GM12878 (cell line): ENCODE results near the gene RBM10. TPM values are rescaled to one million over a fixed set of nuclear protein-coding genes. Genes with fewer than 3 reads are reported as not detected.

Source experiments
- ATAC-seq: fragments of 200-7000 bp; cut with Tn5 transposase; 3 replicates; pipeline ENCODE4 v1.9.1; 2020; ENCODE audit warnings: mild to moderate bottlenecking, moderate library complexity
- BruUV-seq: library from RNA; stranded (reverse); fragments of 400-500 nt; replicated peaks from 2 replicates; lab custom pipeline; 2021; lab: Mats Ljungman, UMichigan
- CTCF ChIA-PET: fragments of 300-600 bp; sonication (Branson Sonifier 250); formaldehyde crosslinking; extraction: SDS; loops from one replicate; lab custom pipeline; 2021; ENCODE audit warnings: inconsistent platforms; lab: Yijun Ruan, JAX
- POLR2A ChIA-PET: fragments of 350-600 bp; formaldehyde crosslinking; extraction: SDS; loops from one replicate; lab custom pipeline; 2021; ENCODE audit warnings: inconsistent platforms; lab: Charles Lee
- RAD21 ChIA-PET: fragments of 300-600 bp; sonication (Branson Sonifier 250); formaldehyde crosslinking; loops from one replicate; lab custom pipeline; 2023; ENCODE audit warnings: antibody characterized with exemption; ENCODE audit not compliant: unreplicated experiment; lab: Charles Lee
- SMC1A ChIA-PET: fragments of 300-600 bp; sonication (Branson Sonifier 250); formaldehyde crosslinking; loops from one replicate; lab custom pipeline; 2023; ENCODE audit not compliant: unreplicated experiment, uncharacterized antibody; lab: Charles Lee
- DNase-seq: peaks from one replicate; pipeline ENCODE4 v3.0.0-alpha.2; 2011; ENCODE audit warnings: low read depth, low spot score
- FAIRE-seq: peaks from 3 replicates; lab custom pipeline; 2011; peaks lifted over from hg19 to GRCh38; lab: Jason Lieb, UNC
- H2AFZ ChIP-seq: 2 replicates; pipeline ENCODE4 v1.6.0; 2011; ENCODE audit warnings: low read depth, low read length, control low read depth; ENCODE audit not compliant: control insufficient read depth
- H3K27ac ChIP-seq: 2 replicates; pipeline ENCODE4 v1.5.1; 2011; ENCODE audit warnings: control low read depth; ENCODE audit not compliant: control insufficient read depth, insufficient read depth
- H3K27me3 ChIP-seq, 2 experiments: replicated peaks in 1 of 2; 2 replicates each; pipeline versions ENCODE4 v1.6.0 to v1.6.1; 2011; ENCODE audit warnings: low read length in 1 of 2; ENCODE audit not compliant: control insufficient read depth in 2 of 2, insufficient read depth in 2 of 2
- H3K36me3 ChIP-seq, 2 experiments: 2 replicates each; pipeline ENCODE4 v1.5.1; 2011; ENCODE audit warnings: low read length in 1 of 2; ENCODE audit not compliant: control insufficient read depth in 2 of 2, insufficient read depth in 2 of 2
- H3K4me1 ChIP-seq: 2 replicates; pipeline ENCODE4 v1.6.1; 2011; ENCODE audit warnings: mild to moderate bottlenecking, low read length, moderate library complexity, mixed read lengths; ENCODE audit not compliant: control insufficient read depth, insufficient read depth
- H3K4me2 ChIP-seq: 2 replicates; pipeline ENCODE4 v1.6.0; 2011; ENCODE audit warnings: control low read depth; ENCODE audit not compliant: control insufficient read depth, insufficient read depth
- H3K4me3 ChIP-seq: fragments of 200-600 bp; sonication (generic); 2 replicates; pipeline ENCODE4 v1.5.1; 2016
- H3K79me2 ChIP-seq: 2 replicates; pipeline ENCODE4 v1.6.0; 2011; ENCODE audit warnings: low read length; ENCODE audit not compliant: control insufficient read depth, insufficient read depth
- H3K9ac ChIP-seq: 2 replicates; pipeline ENCODE4 v1.8.0; 2011; ENCODE audit warnings: low read length, control low read depth, mixed read lengths; ENCODE audit not compliant: control insufficient read depth, insufficient read depth
- H3K9me3 ChIP-seq: replicated peaks from 3 replicates; pipeline ENCODE4 v1.5.1; 2011; ENCODE audit warnings: mild to moderate bottlenecking, low read length; ENCODE audit not compliant: control insufficient read depth, insufficient read depth
- H4K20me1 ChIP-seq: 2 replicates; pipeline ENCODE4 v1.6.0; 2011; ENCODE audit not compliant: control insufficient read depth, insufficient read depth
- BHLHE40 ChIP-seq, 2 experiments: fragments of 450-650 bp in 1 of 2; IDR thresholded peaks; 2 replicates each; pipeline ENCODE4 v1.6.1; 2011 to 2017; ENCODE audit warnings: low read depth in 2 of 2, borderline replicate concordance in 1 of 2, improper control_type of control experiment in 1 of 2, low read length in 1 of 2, mild to moderate bottlenecking in 1 of 2
- EP300 ChIP-seq, 2 experiments: fragments of 150-350 bp in 1 of 2; IDR thresholded peaks; 2 replicates each; pipeline ENCODE4 v1.6.1; 2011 to 2012; ENCODE audit warnings: low read depth in 2 of 2, low read length in 2 of 2, borderline replicate concordance in 1 of 2, improper control_type of control experiment in 1 of 2, inconsistent platforms in 1 of 2; ENCODE audit not compliant: control insufficient read depth in 1 of 2
- IKZF1 ChIP-seq: fragments of 450-650 bp; conservative IDR thresholded peaks from 2 replicates; pipeline ENCODE4 v1.6.1; 2017; ENCODE audit warnings: antibody characterized with exemption, mild to moderate bottlenecking
- IRF5 ChIP-seq: fragments of 450-650 bp; IDR thresholded peaks from 2 replicates; pipeline ENCODE4 v1.6.1; 2017; ENCODE audit warnings: borderline replicate concordance
- KAT2A ChIP-seq: conservative IDR thresholded peaks from 2 replicates; pipeline ENCODE4 v1.6.1; 2011; ENCODE audit warnings: low read depth, low read length; ENCODE audit not compliant: control insufficient read depth
- MTA2 ChIP-seq: fragments of 450-650 bp; IDR thresholded peaks from 2 replicates; pipeline ENCODE4 v1.6.1; 2016; ENCODE audit warnings: low read depth, mild to moderate bottlenecking, moderate library complexity
- NR2F1 ChIP-seq: fragments of 450-650 bp; conservative IDR thresholded peaks from 2 replicates; pipeline ENCODE4 v1.6.1; 2017; ENCODE audit warnings: mild to moderate bottlenecking
- NRF1 ChIP-seq: conservative IDR thresholded peaks from 2 replicates; pipeline ENCODE4 v1.6.1; 2011; ENCODE audit warnings: mild to moderate bottlenecking, low read depth, low read length, improper control_type of control experiment
- RBBP5 ChIP-seq: fragments of 200-600 bp; sonication (generic); conservative IDR thresholded peaks from 2 replicates; pipeline ENCODE4 v1.6.1; 2016
- RELB ChIP-seq: fragments of 450-650 bp; IDR thresholded peaks from 2 replicates; pipeline ENCODE4 v1.6.1; 2017; ENCODE audit warnings: low read depth, mild to moderate bottlenecking, moderate library complexity
- SP1 ChIP-seq: IDR thresholded peaks from one replicate; pipeline ENCODE4 v1.6.1; 2011; ENCODE audit warnings: low read depth, low read length
- SRF ChIP-seq, 2 experiments: IDR thresholded peaks; 2 replicates each; pipeline ENCODE4 v1.6.1; 2011; ENCODE audit warnings: low read depth in 2 of 2, low read length in 2 of 2, mild to moderate bottlenecking in 1 of 2, moderate library complexity in 1 of 2
- ZNF207 ChIP-seq: fragments of 450-650 bp; IDR thresholded peaks from 2 replicates; pipeline ENCODE4 v1.6.1; 2014; ENCODE audit warnings: antibody characterized with exemption, mild to moderate bottlenecking, borderline replicate concordance
- ZNF217 ChIP-seq: fragments of 450-650 bp; IDR thresholded peaks from 2 replicates; pipeline ENCODE4 v1.6.1; 2017; ENCODE audit warnings: antibody characterized with exemption, mild to moderate bottlenecking
- ZNF384 ChIP-seq: IDR thresholded peaks from 2 replicates; pipeline ENCODE4 v1.6.1; 2012; ENCODE audit warnings: low read depth, mild to moderate bottlenecking, low read length, improper control_type of control experiment, borderline replicate concordance
- ZNF687 ChIP-seq: fragments of 450-650 bp; IDR thresholded peaks from 2 replicates; pipeline ENCODE4 v1.6.1; 2017; ENCODE audit warnings: mild to moderate bottlenecking, moderate library complexity
- ZSCAN29 ChIP-seq: fragments of 450-650 bp; IDR thresholded peaks from 2 replicates; pipeline ENCODE4 v1.6.1; 2017; ENCODE audit warnings: mild to moderate bottlenecking, moderate library complexity
- WGBS: methylation state at CpG from one replicate; pipeline ENCODE4 v1.1.6; 2016; ENCODE audit warnings: low lambda C conversion rate; ENCODE audit not compliant: insufficient replicate concordance, insufficient coverage; ENCODE audit errors: missing lambda C conversion rate; 5-methylcytosine and 5-hydroxymethylcytosine counted together
- in situ Hi-C: fragments of 300-500 bp; cut with MboI; formaldehyde crosslinking; loops from 9 replicates; pipeline ENCODE4 v1.14.3; 2018; ENCODE audit warnings: mixed read lengths
- intact Hi-C: fragments of 100-400 bp; cut with micrococcal nuclease; formaldehyde crosslinking; loops from one replicate; pipeline ENCODE4 v1.14.2; 2022; ENCODE audit not compliant: unreplicated experiment
- polyA plus RNA-seq, 11 experiments: library from polyadenylated mRNA; depleted of rRNA in 4 of 11; unstranded in 6 of 11; stranded (reverse) in 5 of 11; fragments of >200 nt; fragmentation: Nextera tagmentation in 4 of 11; fragmentation: Illumina TruSeq in 1 of 11; extraction: Ambion mirVana in 4 of 11; extraction: Trizol in 1 of 11; gene quantifications; 1 replicate in 1 of 11; 2 replicates in 10 of 11; pipeline versions ENCODE4 v1.2.1 to v1.2.3, GENCODE V29; 2011 to 2016; ENCODE audit warnings: inconsistent platforms in 2 of 11, missing spikeins in 2 of 11, low read depth in 1 of 11
- total RNA-seq, 4 experiments: library from RNA; depleted of rRNA in 3 of 4; stranded (reverse); fragments of >200 nt in 3 of 4; fragmentation: Illumina TruSeq in 1 of 4; extraction: Trizol in 1 of 4; gene quantifications; 2 replicates each; pipeline versions ENCODE4 v1.2.1 to v1.2.3, GENCODE V29; 2013 to 2021

Gene RBM10
- total and polyA plus RNA-seq, 10 of the 15 experiments (the other 5 are each of a cell fraction or from before 2014, with no cell fraction given), result 1.4 to 60.0 (median 29.8) TPM

GRCh38 chrX:47191331-47191730, 46.3 kb downstream of the RBM10 start:
- peak overlapping the region; percentile 84 for H3K9ac ChIP-seq
- H2AFZ ChIP-seq, result peak overlapping the region; percentile 45; the same call in 1 of the 2 replicates
- DNase-seq (no peak), ATAC-seq (peak; percentile 38), FAIRE-seq (no peak)
- peak overlapping the region; percentile 24; the same call in 1 of the 2 replicates for H3K4me2 ChIP-seq
- H3K4me3 ChIP-seq, result peak overlapping the region; percentile 77
- peak overlapping the region; percentile 78 for H3K27ac ChIP-seq
- in situ Hi-C loops (loop anchor here (5.0 to 10.0 kb wide), 2 partner anchors 196 to 463 kb away; partner anchors contain the start of genes ELK1 and UXT), intact Hi-C loops (loop anchor here (2.0 to 5.0 kb wide), 4 partner anchors 171 to 1756 kb away; no protein-coding TSS in a partner anchor)
- H3K27me3 ChIP-seq, result no peaks in the 10 kb centered on the region
- CTCF ChIA-PET, result interaction anchor here (1.4 to 1.8 kb wide), 4 partner anchors 46 to 332 kb away, joined by 3 to 14 read pairs (median 6); partner anchors contain the start of genes NDUFB11, RBM10 and ZNF157
- SMC1A ChIA-PET, result interaction anchor here (0.7 to 2.4 kb wide), 3 partner anchors 46 to 346 kb away, joined by 3 to 8 read pairs (median 8); partner anchors contain the start of genes NDUFB11 and RBM10
- RAD21 ChIA-PET, result interaction anchor here (0.9 to 2.5 kb wide), 5 partner anchors 27 to 332 kb away, joined by 3 to 14 read pairs (median 6); partner anchors contain the start of genes CDK16, NDUFB11, RBM10 and USP11
- POLR2A ChIA-PET, result interaction anchor here (0.9 to 3.4 kb wide), 7 partner anchors 11 to 290 kb away, joined by 3 to 25 read pairs (median 4); partner anchors contain the start of genes CDK16, NDUFB11 and RBM10
- peaks cover 10% of the 10 kb centered on the region for H3K4me1 ChIP-seq
- H4K20me1 ChIP-seq, result no peaks in the 10 kb centered on the region
- no peaks in the 10 kb centered on the region; a peak in 1 of 4 replicates for H3K36me3 ChIP-seq
- BruUV-seq, result no TSS peak
- 34% methylated on average over 26 of the region's 26 CpGs for WGBS
- peaks cover 40% of the 10 kb centered on the region for H3K79me2 ChIP-seq
- no peaks in the 10 kb centered on the region for H3K9me3 ChIP-seq
- TF ChIP-seq IRF5 (no peak), EP300 (IDR thresholded peaks at IDR 0.05; ENCODE audit: borderline replicate concordance in 1 of 2, control insufficient read depth in 1 of 2, low read depth in 2 of 2, low read length in 2 of 2) (no peak), BHLHE40 (IDR thresholded peaks at IDR 0.05; ENCODE audit: borderline replicate concordance in 1 of 2, low read depth in 2 of 2, low read length in 1 of 2) (peak; percentile 24 to 32; a peak in 2 of 4 replicates), NRF1 (no peak), ZNF217 (no peak), KAT2A (no peak), NR2F1 (0 out of 2 replicates have a peak, but pooled peaks have one; percentile 34), ZNF384 (peak; percentile 35; the same call in 1 of the 2 replicates), SP1 (no peak), RELB (no peak), ZNF687 (no peak), MTA2 (no peak), ZSCAN29 (no peak), IKZF1 (no peak), ZNF207 (no peak), RBBP5 (no peak), SRF (IDR thresholded peaks at IDR 0.05; ENCODE audit: low read depth in 2 of 2, low read length in 2 of 2) (no peak)
